ENCODE results near the gene SMPD3.

- TF ChIP-seq, protein P1, sequence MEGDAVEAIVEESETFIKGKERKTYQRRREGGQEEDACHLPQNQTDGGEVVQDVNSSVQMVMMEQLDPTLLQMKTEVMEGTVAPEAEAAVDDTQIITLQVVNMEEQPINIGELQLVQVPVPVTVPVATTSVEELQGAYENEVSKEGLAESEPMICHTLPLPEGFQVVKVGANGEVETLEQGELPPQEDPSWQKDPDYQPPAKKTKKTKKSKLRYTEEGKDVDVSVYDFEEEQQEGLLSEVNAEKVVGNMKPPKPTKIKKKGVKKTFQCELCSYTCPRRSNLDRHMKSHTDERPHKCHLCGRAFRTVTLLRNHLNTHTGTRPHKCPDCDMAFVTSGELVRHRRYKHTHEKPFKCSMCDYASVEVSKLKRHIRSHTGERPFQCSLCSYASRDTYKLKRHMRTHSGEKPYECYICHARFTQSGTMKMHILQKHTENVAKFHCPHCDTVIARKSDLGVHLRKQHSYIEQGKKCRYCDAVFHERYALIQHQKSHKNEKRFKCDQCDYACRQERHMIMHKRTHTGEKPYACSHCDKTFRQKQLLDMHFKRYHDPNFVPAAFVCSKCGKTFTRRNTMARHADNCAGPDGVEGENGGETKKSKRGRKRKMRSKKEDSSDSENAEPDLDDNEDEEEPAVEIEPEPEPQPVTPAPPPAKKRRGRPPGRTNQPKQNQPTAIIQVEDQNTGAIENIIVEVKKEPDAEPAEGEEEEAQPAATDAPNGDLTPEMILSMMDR (IDR thresholded peaks at IDR 0.05) = no peak
- no peak for TF ChIP-seq POLR2AphosphoS5 (IDR thresholded peaks at IDR 0.05)
Observed at GRCh38 chr16:68451676-68452075, 3.4 kb upstream of the SMPD3 start.
